IPS DF 4.7 (cell line): ENCODE measurements around the gene SREBF2.
"Not testable (repeated sequence)": the region's sequence is repeated elsewhere in the genome, so short reads cannot be mapped to it uniquely, and the experiment has no call there.

Source experiments
- DNase-seq: peaks from one replicate; pipeline ENCODE4 v3.0.0-alpha.2; 2013; ENCODE audit warnings: low spot score; ENCODE audit errors: extremely low read depth

The SREBF2 gene

GRCh38 chr22:41946629-41947423, 113.9 kb downstream of the SREBF2 start, which contains the start of gene CENPM:
CENPM (minus strand) TSS chr22:41947152; CDS start chr22:41947076, 76 bp downstream.
- DNase-seq = peak; percentile 79

- no peak for DNase-seq
Observed at GRCh38 chr22:41947424-41948080, 114.6 kb downstream of the SREBF2 start.

- no peak for DNase-seq
Observed at GRCh38 chr22:41948142-41948541, 115.2 kb downstream of the SREBF2 start.

GRCh38 chr22:41948928-41949296, 116.0 kb downstream of the SREBF2 start:
- DNase-seq = not testable (repeated sequence)

- no peak for DNase-seq
Observed at GRCh38 chr22:41949297-41949965, 116.5 kb downstream of the SREBF2 start.

- DNase-seq = no peak
Observed at GRCh38 chr22:41951898-41952474, 119.1 kb downstream of the SREBF2 start, which contains the start of gene SMIM45. SMIM45 (plus strand) TSS chr22:41952150.

- no peak for DNase-seq
Observed at GRCh38 chr22:41952713-41953112, 119.8 kb downstream of the SREBF2 start.
